NT2/D1 (cell line): ENCODE results near the gene MYO15B.
A peak's percentile ranks its signal among the peaks of the same experiment; 100 is the strongest.

ENCODE experiments used
- DNase-seq: peaks from one replicate; pipeline ENCODE4 v3.0.0-alpha.2; 2011; ENCODE audit warnings: low read depth, low spot score
- H3K27me3 ChIP-seq: 2 replicates; pipeline ENCODE4 v1.6.0; 2011; ENCODE audit warnings: mild to moderate bottlenecking; ENCODE audit not compliant: insufficient read length, insufficient read depth
- H3K36me3 ChIP-seq: 2 replicates; pipeline ENCODE4 v1.6.1; 2011; ENCODE audit warnings: mild to moderate bottlenecking, low read length, mixed read lengths; ENCODE audit not compliant: insufficient read depth, insufficient read length
- H3K4me1 ChIP-seq: 2 replicates; pipeline ENCODE4 v1.5.1; 2011; ENCODE audit not compliant: insufficient read depth, insufficient read length
- H3K4me3 ChIP-seq: 2 replicates; pipeline ENCODE4 v1.5.1; 2011; ENCODE audit warnings: low read depth; ENCODE audit not compliant: insufficient read length
- H3K9ac ChIP-seq: 2 replicates; pipeline ENCODE4 v1.6.0; 2011; ENCODE audit warnings: low read depth; ENCODE audit not compliant: insufficient read length
- H3K9me3 ChIP-seq: 2 replicates; pipeline ENCODE4 v1.5.1; 2011; ENCODE audit warnings: mild to moderate bottlenecking, low read length; ENCODE audit not compliant: insufficient read depth
- SUZ12 ChIP-seq: IDR thresholded peaks from 2 replicates; pipeline ENCODE4 v1.6.1; 2011; ENCODE audit not compliant: insufficient read length, insufficient read depth; ENCODE audit errors: extremely low read depth
- YY1 ChIP-seq: IDR thresholded peaks from 2 replicates; pipeline ENCODE4 v1.6.1; 2011; ENCODE audit not compliant: insufficient read length, insufficient read depth
- ZNF274 ChIP-seq: IDR thresholded peaks from 2 replicates; pipeline ENCODE4 v1.6.1; 2011; ENCODE audit warnings: mild to moderate bottlenecking, low read depth, low read length

The MYO15B gene

GRCh38 chr17:75555679-75556153 is 31.9 kb upstream of the MYO15B start:
- no peak overlapping the region for H3K4me3 ChIP-seq
- no peaks in the 10 kb centered on the region for H3K9me3 ChIP-seq
- H3K4me1 ChIP-seq = peaks cover 34% of the 10 kb centered on the region
- H3K9ac ChIP-seq = peak overlapping the region; percentile 24
- no peak for DNase-seq
- TF ChIP-seq SUZ12 = no peak
- no peak for TF ChIP-seq YY1
- no peak for TF ChIP-seq ZNF274
- no peaks in the 10 kb centered on the region for H3K27me3 ChIP-seq
- H3K36me3 ChIP-seq = peaks cover 11% of the 10 kb centered on the region

GRCh38 chr17:75557075-75557851 is 30.3 kb upstream of the MYO15B start:
- Histone ChIP-seq H3K36me3 (peaks cover 13% of the 10 kb centered on the region), H3K27me3 (no peaks in the 10 kb centered on the region), H3K4me3 (no peak overlapping the region), H3K9me3 (no peaks in the 10 kb centered on the region), H3K4me1 (peaks cover 31% of the 10 kb centered on the region), H3K9ac (peak overlapping the region; percentile 6)
- DNase-seq = no peak
- TF ChIP-seq YY1 (no peak), ZNF274 (no peak), SUZ12 (no peak)

GRCh38 chr17:75557852-75558665 is 29.5 kb upstream of the MYO15B start:
- Histone ChIP-seq H3K9me3 (no peaks in the 10 kb centered on the region), H3K27me3 (no peaks in the 10 kb centered on the region), H3K4me3 (no peak overlapping the region), H3K9ac (peak overlapping the region; percentile 3), H3K36me3 (peaks cover 20% of the 10 kb centered on the region), H3K4me1 (peaks cover 23% of the 10 kb centered on the region)
- DNase-seq = no peak
- TF ChIP-seq SUZ12 (no peak), ZNF274 (no peak)

GRCh38 chr17:75558666-75559530 is 28.7 kb upstream of the MYO15B start:
- TF ChIP-seq ZNF274 (no peak), YY1 (no peak), SUZ12 (no peak)
- H3K36me3 ChIP-seq = peaks cover 28% of the 10 kb centered on the region
- H3K27me3 ChIP-seq = no peaks in the 10 kb centered on the region
- H3K4me3 ChIP-seq = no peak overlapping the region
- no peak for DNase-seq
- no peaks in the 10 kb centered on the region for H3K9me3 ChIP-seq
- peaks cover 21% of the 10 kb centered on the region for H3K4me1 ChIP-seq
- peak overlapping the region; percentile 3 for H3K9ac ChIP-seq

- no peak overlapping the region for H3K4me3 ChIP-seq
- H3K9me3 ChIP-seq = no peaks in the 10 kb centered on the region
Observed at GRCh38 chr17:75559958-75560533, 27.6 kb upstream of the MYO15B start.

GRCh38 chr17:75561927-75562603 is 25.5 kb upstream of the MYO15B start:
- no peak for TF ChIP-seq YY1
- no peak for TF ChIP-seq ZNF274
- no peak overlapping the region for H3K9ac ChIP-seq
- H3K27me3 ChIP-seq = no peaks in the 10 kb centered on the region
- peaks cover 57% of the 10 kb centered on the region for H3K36me3 ChIP-seq
- peaks cover 25% of the 10 kb centered on the region for H3K4me1 ChIP-seq
- no peak for DNase-seq
- H3K9me3 ChIP-seq = no peaks in the 10 kb centered on the region
- no peak overlapping the region for H3K4me3 ChIP-seq

More at GRCh38 chr17:75559958-75560533, 27.6 kb upstream of the MYO15B start:
- H3K4me1 ChIP-seq = peaks cover 28% of the 10 kb centered on the region
- no peaks in the 10 kb centered on the region for H3K27me3 ChIP-seq
- no peak overlapping the region for H3K9ac ChIP-seq
- DNase-seq = no peak
- H3K36me3 ChIP-seq = peaks cover 38% of the 10 kb centered on the region
- TF ChIP-seq SUZ12 = no peak
- no peak for TF ChIP-seq ZNF274
